ENCODE data around the gene BOC. TPM values are rescaled to one million over a fixed set of nuclear protein-coding genes. Genes with fewer than 3 reads are reported as not detected.

Gene BOC, protein sequence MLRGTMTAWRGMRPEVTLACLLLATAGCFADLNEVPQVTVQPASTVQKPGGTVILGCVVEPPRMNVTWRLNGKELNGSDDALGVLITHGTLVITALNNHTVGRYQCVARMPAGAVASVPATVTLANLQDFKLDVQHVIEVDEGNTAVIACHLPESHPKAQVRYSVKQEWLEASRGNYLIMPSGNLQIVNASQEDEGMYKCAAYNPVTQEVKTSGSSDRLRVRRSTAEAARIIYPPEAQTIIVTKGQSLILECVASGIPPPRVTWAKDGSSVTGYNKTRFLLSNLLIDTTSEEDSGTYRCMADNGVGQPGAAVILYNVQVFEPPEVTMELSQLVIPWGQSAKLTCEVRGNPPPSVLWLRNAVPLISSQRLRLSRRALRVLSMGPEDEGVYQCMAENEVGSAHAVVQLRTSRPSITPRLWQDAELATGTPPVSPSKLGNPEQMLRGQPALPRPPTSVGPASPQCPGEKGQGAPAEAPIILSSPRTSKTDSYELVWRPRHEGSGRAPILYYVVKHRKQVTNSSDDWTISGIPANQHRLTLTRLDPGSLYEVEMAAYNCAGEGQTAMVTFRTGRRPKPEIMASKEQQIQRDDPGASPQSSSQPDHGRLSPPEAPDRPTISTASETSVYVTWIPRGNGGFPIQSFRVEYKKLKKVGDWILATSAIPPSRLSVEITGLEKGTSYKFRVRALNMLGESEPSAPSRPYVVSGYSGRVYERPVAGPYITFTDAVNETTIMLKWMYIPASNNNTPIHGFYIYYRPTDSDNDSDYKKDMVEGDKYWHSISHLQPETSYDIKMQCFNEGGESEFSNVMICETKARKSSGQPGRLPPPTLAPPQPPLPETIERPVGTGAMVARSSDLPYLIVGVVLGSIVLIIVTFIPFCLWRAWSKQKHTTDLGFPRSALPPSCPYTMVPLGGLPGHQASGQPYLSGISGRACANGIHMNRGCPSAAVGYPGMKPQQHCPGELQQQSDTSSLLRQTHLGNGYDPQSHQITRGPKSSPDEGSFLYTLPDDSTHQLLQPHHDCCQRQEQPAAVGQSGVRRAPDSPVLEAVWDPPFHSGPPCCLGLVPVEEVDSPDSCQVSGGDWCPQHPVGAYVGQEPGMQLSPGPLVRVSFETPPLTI
- total RNA-seq (ENCODE audit: low replicate concordance), result 16.9 and 25.9 TPM in 2 replicates

DNA sequence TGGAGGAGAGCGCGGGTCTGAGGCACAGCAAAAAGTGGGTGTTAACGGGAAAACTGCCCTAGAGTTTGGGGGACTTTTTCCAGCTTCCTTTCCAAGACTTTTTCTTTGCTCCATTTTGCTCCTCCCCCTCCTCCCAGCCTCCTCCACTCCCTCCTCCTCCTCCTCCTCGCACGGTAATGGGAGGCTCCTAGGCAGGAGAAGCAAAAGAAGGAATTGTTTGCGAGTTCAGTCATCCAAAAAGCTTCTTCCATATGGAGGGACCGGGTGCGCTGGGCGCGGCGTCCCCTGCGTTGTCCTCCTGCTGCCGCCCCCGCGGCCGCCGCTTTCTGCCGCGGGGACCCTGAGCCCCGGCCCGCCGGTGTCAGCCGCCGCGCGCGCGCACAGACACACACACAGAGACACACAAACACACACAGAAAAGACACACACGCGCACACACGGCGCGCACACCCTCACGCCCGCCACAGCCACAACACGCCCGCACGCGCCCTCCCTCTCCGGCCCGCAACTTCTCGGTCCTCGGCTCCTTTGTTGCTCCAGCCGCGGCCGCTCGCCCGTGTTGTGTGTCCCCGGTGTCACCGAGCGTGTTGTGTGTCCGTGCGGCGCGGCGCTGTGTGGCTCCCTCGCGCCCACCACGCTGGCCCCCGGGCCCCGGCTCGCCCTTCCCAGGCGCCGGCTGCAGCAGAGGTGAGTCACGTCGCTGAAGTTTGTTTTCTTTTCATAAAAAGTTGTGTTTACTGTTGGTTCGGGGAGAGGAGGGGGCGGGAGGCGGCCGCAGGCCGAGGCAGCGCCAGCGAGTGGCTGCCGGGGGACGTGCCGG, at the start of gene BOC:
Gene BOC, plus strand, starts transcription at position 228 of the 820 bp plus-strand sequence. CDS start 38,246 bp downstream, outside the sequence.
- TF ChIP-seq, protein P1, sequence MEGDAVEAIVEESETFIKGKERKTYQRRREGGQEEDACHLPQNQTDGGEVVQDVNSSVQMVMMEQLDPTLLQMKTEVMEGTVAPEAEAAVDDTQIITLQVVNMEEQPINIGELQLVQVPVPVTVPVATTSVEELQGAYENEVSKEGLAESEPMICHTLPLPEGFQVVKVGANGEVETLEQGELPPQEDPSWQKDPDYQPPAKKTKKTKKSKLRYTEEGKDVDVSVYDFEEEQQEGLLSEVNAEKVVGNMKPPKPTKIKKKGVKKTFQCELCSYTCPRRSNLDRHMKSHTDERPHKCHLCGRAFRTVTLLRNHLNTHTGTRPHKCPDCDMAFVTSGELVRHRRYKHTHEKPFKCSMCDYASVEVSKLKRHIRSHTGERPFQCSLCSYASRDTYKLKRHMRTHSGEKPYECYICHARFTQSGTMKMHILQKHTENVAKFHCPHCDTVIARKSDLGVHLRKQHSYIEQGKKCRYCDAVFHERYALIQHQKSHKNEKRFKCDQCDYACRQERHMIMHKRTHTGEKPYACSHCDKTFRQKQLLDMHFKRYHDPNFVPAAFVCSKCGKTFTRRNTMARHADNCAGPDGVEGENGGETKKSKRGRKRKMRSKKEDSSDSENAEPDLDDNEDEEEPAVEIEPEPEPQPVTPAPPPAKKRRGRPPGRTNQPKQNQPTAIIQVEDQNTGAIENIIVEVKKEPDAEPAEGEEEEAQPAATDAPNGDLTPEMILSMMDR (IDR thresholded peaks at IDR 0.05; ENCODE audit: insufficient read depth, low read length), result no peak
- peak within 1 kb of the TSS; percentile 83 for H3K4me3 ChIP-seq (ENCODE audit: low read depth, low read length)
- DNase-seq (ENCODE audit: low read depth), result peak; percentile 69

DNA sequence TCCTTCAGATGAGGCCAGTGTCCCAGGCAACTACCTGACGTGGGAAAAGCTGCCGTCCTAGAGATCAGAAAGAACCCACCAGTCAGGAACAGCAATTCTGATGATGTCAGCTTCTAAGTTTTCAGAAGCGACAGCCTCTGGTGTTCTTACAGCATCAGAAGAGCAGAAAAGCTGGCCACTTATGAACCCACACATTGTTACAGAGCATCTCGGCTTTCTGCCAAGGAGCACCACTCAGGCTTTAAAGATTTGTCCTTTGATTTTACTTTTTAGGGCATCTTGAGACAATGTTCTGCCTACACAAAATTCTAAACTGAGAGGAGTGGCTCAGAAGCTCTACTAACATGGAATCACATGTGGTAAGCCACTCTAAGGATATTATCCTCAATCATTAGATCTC, 49.7 kb upstream of the BOC start:
- DNase-seq (ENCODE audit: low read depth), result no peak
- TF ChIP-seq, protein P1 (IDR thresholded peaks at IDR 0.05; ENCODE audit: insufficient read depth, low read length), result no peak
- H3K4me3 ChIP-seq (ENCODE audit: low read depth, low read length), result no peak overlapping the region

DNA sequence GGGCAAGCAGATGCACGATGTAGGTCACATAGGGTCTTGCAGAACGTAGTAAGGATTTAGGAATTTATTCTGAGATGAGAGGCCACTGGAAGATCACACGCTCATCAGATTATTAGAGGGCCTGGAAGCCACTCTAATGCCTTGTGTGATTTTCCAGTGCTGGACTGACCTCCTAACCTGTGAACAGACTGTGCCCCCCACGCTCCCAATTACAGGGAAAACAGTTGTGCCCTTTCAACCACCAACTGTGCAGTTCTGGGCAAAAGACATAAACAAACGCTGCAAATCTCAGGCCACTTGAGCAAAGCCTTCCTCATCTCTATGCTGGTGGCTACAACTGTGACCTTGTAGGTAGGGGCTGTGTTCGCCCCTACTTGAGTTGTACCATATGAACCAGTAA, 48.2 kb upstream of the BOC start:
- TF ChIP-seq, protein P1 (IDR thresholded peaks at IDR 0.05; ENCODE audit: insufficient read depth, low read length), result no peak
- no peak overlapping the region for H3K4me3 ChIP-seq (ENCODE audit: low read depth, low read length)

DNA sequence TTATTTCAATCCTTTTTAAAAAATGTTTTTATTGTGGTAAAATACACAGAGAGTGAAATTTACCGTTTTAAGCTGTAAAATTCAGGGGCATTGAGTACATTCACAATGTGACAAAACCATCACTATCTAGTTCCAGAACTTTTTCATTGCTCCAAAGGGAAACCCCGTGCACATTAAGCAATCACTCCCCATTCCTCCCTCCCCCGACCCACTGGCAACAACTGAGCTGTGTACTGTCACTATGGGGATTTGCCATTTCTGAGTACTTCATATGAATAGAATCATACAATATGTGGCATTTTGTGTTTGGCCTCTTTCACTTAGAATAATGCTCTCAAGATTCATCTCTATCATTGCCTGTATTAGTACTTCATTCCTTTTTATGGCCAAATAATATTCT, 45.5 kb upstream of the BOC start:
- TF ChIP-seq, protein P1 (IDR thresholded peaks at IDR 0.05; ENCODE audit: insufficient read depth, low read length), result no peak
- DNase-seq (ENCODE audit: low read depth), result no peak
- no peak overlapping the region for H3K4me3 ChIP-seq (ENCODE audit: low read depth, low read length)

More for the DNA sequence above, 48.2 kb upstream of the BOC start:
- DNase-seq (ENCODE audit: low read depth), result no peak

DNA sequence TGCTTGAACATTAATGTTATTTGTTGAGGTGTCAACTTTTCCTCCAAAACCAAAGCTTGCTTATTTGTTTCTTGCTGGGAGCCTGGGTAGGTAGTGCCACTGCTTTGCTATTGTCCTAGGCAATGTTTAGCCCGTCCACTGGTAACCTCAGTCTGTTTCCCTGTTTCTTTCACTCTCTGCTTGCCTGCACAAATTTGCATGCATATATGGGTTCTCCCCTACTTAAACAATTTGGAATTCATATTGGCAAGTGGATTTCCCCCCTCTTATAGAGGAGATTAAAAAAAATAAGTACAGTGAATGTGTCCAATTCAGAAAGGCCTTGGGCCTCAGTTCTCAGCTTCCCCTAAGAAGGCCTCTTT, 45.0 kb upstream of the BOC start:
- TF ChIP-seq, protein P1 (IDR thresholded peaks at IDR 0.05; ENCODE audit: insufficient read depth, low read length), result no peak
- no peak overlapping the region for H3K4me3 ChIP-seq (ENCODE audit: low read depth, low read length)
- DNase-seq (ENCODE audit: low read depth), result no peak

Measured in fibroblast of the aortic adventitia (primary cell).